Common myeloid progenitor, CD34-positive (primary cell): ENCODE results near the gene FAM240A.

Experiments
- CTCF ChIA-PET: fragments of 350-600 bp; sonication (Branson Sonifier 250); formaldehyde crosslinking; loops from one replicate; lab custom pipeline; 2021; ENCODE audit warnings: antibody characterized with exemption; lab: Charles Lee
- POLR2A ChIA-PET: fragments of 350-600 bp; sonication (Branson Sonifier 250); formaldehyde crosslinking; loops from one replicate; lab custom pipeline; 2021; ENCODE audit warnings: antibody characterized with exemption; lab: Charles Lee
- DNase-seq, 3 donors: peaks; one replicate each; pipeline versions ENCODE4 v3.0.0 to v3.0.0-alpha.2; 2013
- H3K27ac ChIP-seq, 2 experiments: 1 replicate in 1 of 2; 2 replicates in 1 of 2; pipeline ENCODE4 v1.7.0; 2013; ENCODE audit warnings: inconsistent platforms in 2 of 2, low read length in 2 of 2, mild to moderate bottlenecking in 2 of 2, low read depth in 1 of 2, moderate library complexity in 1 of 2; ENCODE audit not compliant: severe bottlenecking in 2 of 2, insufficient read depth in 1 of 2, poor library complexity in 1 of 2
- H3K27me3 ChIP-seq, 5 experiments: replicated peaks in 2 of 5; 1 replicate in 3 of 5; 2 replicates in 2 of 5; pipeline versions ENCODE4 v1.6.1 to v1.7.0; 2013; ENCODE audit warnings: low read length in 4 of 5, mild to moderate bottlenecking in 2 of 5, moderate library complexity in 2 of 5, inconsistent platforms in 1 of 5; ENCODE audit not compliant: insufficient read depth in 5 of 5, control insufficient read depth in 4 of 5
- H3K36me3 ChIP-seq, 4 experiments: 1 replicate in 2 of 4; 2 replicates in 2 of 4; pipeline versions ENCODE4 v1.6.1 to v1.7.0; 2013; ENCODE audit warnings: low read length in 3 of 4, control low read depth in 1 of 4, mild to moderate bottlenecking in 1 of 4; ENCODE audit not compliant: control insufficient read depth in 4 of 4, insufficient read depth in 4 of 4
- H3K4me1 ChIP-seq, 4 experiments: 1 replicate in 3 of 4; 2 replicates in 1 of 4; pipeline versions ENCODE4 v1.6.1 to v1.7.1; 2013; ENCODE audit warnings: low read length in 3 of 4, mild to moderate bottlenecking in 3 of 4, control low read depth in 1 of 4, inconsistent platforms in 1 of 4, moderate library complexity in 1 of 4; ENCODE audit not compliant: control insufficient read depth in 4 of 4, insufficient read depth in 4 of 4; ENCODE audit errors: control extremely low read depth in 1 of 4
- H3K4me3 ChIP-seq, 7 experiments: 1 replicate in 4 of 7; 2 replicates in 3 of 7; pipeline versions ENCODE4 v1.5.1 to v1.7.0; 2013; ENCODE audit warnings: mild to moderate bottlenecking in 7 of 7, low read length in 6 of 7, moderate library complexity in 6 of 7, inconsistent platforms in 2 of 7, low read depth in 2 of 7, control low read depth in 1 of 7; ENCODE audit not compliant: insufficient read depth in 4 of 7, control insufficient read depth in 1 of 7; ENCODE audit errors: extremely low read depth in 1 of 7
- H3K9me3 ChIP-seq, 5 experiments: 1 replicate in 4 of 5; 2 replicates in 1 of 5; pipeline versions ENCODE4 v1.6.1 to v1.7.1; 2013; ENCODE audit warnings: low read length in 4 of 5, mild to moderate bottlenecking in 2 of 5, inconsistent platforms in 1 of 5, low read depth in 1 of 5, moderate library complexity in 1 of 5; ENCODE audit not compliant: control insufficient read depth in 4 of 5, insufficient read depth in 2 of 5; ENCODE audit errors: control extremely low read depth in 1 of 5
- WGBS: methylation state at CpG from one replicate; pipeline ENCODE4 v1.1.5; 2013; ENCODE audit not compliant: insufficient coverage; 5-methylcytosine and 5-hydroxymethylcytosine counted together

The FAM240A gene

GRCh38 chr3:46649436-46649835 is 37.1 kb downstream of the FAM240A start:
- POLR2A ChIA-PET = no interaction called here
- H3K9me3 ChIP-seq = peaks cover 0 to 5% (median 0%) of the 10 kb centered on the region in 5 experiments
- H3K27me3 ChIP-seq = no peaks in the 10 kb centered on the region
- DNase-seq = no peak
- H3K4me3 ChIP-seq = no peak overlapping the region
- CTCF ChIA-PET = interaction anchor here (1.0 kb wide), 1 partner anchor 10 kb away, joined by 3 read pairs; no protein-coding TSS in a partner anchor
- H3K4me1 ChIP-seq = no peaks in the 10 kb centered on the region
- WGBS = 100% methylated on average over 1 of the region's 3 CpGs
- no peak overlapping the region for H3K27ac ChIP-seq
- no peaks in the 10 kb centered on the region for H3K36me3 ChIP-seq

- Histone ChIP-seq H3K27me3 (no peaks in the 10 kb centered on the region), H3K36me3 (no peaks in the 10 kb centered on the region), H3K9me3 (peaks cover 0 to 5% (median 0%) of the 10 kb centered on the region in 5 experiments), H3K27ac (no peak overlapping the region), H3K4me3 (no peak overlapping the region), H3K4me1 (no peaks in the 10 kb centered on the region)
- no peak for DNase-seq
- ChIA-PET POLR2A (no interaction called here), CTCF (no interaction called here)
- no CpG with 5 or more reads among the region's 1 CpG for WGBS
These were observed 38.8 kb downstream of the FAM240A start for GRCh38 chr3:46651084-46651483.

- Histone ChIP-seq H3K4me1 (no peaks in the 10 kb centered on the region), H3K36me3 (no peaks in the 10 kb centered on the region), H3K9me3 (peaks cover 0 to 5% (median 0%) of the 10 kb centered on the region in 5 experiments), H3K27me3 (no peaks in the 10 kb centered on the region), H3K27ac (no peak overlapping the region), H3K4me3 (no peak overlapping the region)
- ChIA-PET POLR2A (no interaction called here), CTCF (no interaction called here)
- WGBS = 89% methylated on average over 4 of the region's 6 CpGs
- DNase-seq = no peak
These were observed 42.9 kb downstream of the FAM240A start for GRCh38 chr3:46655271-46655670.

- Histone ChIP-seq H3K4me1 (no peaks in the 10 kb centered on the region), H3K27ac (no peak overlapping the region), H3K9me3 (peaks cover 0 to 3% (median 0%) of the 10 kb centered on the region in 5 experiments), H3K4me3 (no peak overlapping the region), H3K36me3 (no peaks in the 10 kb centered on the region), H3K27me3 (peaks cover 0 to 2% (median 0%) of the 10 kb centered on the region in 5 experiments)
- CTCF ChIA-PET = interaction anchor here (0.9 to 1.2 kb wide), 2 partner anchors 13 to 169 kb away, joined by 3 read pairs; no protein-coding TSS in a partner anchor
- no peak for DNase-seq
- WGBS = 98% methylated on average over 7 of the region's 9 CpGs
- POLR2A ChIA-PET = no interaction called here
These were observed 44.6 kb downstream of the FAM240A start for GRCh38 chr3:46656778-46657556.

GRCh38 chr3:46659285-46659684 is 47.0 kb downstream of the FAM240A start:
- DNase-seq = no peak
- Histone ChIP-seq H3K9me3 (no peaks in the 10 kb centered on the region), H3K36me3 (no peaks in the 10 kb centered on the region), H3K27me3 (peaks cover 0 to 2% (median 0%) of the 10 kb centered on the region in 5 experiments), H3K4me1 (no peaks in the 10 kb centered on the region), H3K4me3 (no peak overlapping the region), H3K27ac (no peak overlapping the region)
- WGBS = 95% methylated on average over 5 of the region's 8 CpGs
- CTCF ChIA-PET = no interaction called here
- POLR2A ChIA-PET = no interaction called here

GRCh38 chr3:46660003-46660402 is 47.7 kb downstream of the FAM240A start:
- CTCF ChIA-PET = no interaction called here
- no peak overlapping the region for H3K4me3 ChIP-seq
- no peak for DNase-seq
- WGBS = 78% methylated on average over 6 of the region's 6 CpGs
- no peaks in the 10 kb centered on the region for H3K36me3 ChIP-seq
- H3K9me3 ChIP-seq = no peaks in the 10 kb centered on the region
- H3K27ac ChIP-seq = no peak overlapping the region
- POLR2A ChIA-PET = no interaction called here
- H3K4me1 ChIP-seq = no peaks in the 10 kb centered on the region
- peaks cover 0 to 2% (median 0%) of the 10 kb centered on the region in 5 experiments for H3K27me3 ChIP-seq
